ENCODE results near the gene AGBL3.

DNA sequence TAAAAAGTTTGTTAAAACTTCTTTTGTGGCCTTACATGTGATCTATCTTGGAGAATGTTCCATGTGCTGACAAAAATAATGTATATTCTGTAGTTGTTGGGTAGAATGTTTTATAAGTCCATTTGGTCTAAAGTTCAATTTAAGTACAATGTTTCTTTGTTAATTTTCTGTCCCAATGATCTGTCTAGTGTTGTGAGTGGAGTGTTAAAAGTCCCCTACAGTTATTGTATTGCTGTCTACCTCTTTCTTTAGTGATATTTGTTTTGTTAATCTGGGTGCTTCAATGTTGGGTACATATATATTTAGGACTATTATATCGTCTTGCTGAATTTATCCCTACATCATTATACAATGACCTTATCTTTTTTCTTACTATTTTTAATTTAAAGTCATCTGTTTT is 168.4 kb downstream of the AGBL3 start:
- TF ChIP-seq FOXK2 (IDR thresholded peaks at IDR 0.05), result no peak
- TF ChIP-seq, protein P1, sequence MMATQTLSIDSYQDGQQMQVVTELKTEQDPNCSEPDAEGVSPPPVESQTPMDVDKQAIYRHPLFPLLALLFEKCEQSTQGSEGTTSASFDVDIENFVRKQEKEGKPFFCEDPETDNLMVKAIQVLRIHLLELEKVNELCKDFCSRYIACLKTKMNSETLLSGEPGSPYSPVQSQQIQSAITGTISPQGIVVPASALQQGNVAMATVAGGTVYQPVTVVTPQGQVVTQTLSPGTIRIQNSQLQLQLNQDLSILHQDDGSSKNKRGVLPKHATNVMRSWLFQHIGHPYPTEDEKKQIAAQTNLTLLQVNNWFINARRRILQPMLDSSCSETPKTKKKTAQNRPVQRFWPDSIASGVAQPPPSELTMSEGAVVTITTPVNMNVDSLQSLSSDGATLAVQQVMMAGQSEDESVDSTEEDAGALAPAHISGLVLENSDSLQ (IDR thresholded peaks at IDR 0.05), result no peak
- no peak for TF ChIP-seq CTBP1 (IDR thresholded peaks at IDR 0.05; ENCODE audit: borderline replicate concordance)
- no peak for TF ChIP-seq SP1 (IDR thresholded peaks at IDR 0.05)
- TF ChIP-seq FOXA1 (IDR thresholded peaks at IDR 0.05), result no peak
- no peak for TF ChIP-seq FOXM1 (IDR thresholded peaks at IDR 0.05; ENCODE audit: borderline replicate concordance)
- no peak for TF ChIP-seq NFRKB (IDR thresholded peaks at IDR 0.05)
- 0 out of 2 replicates have a peak, but pooled peaks have one; percentile 2 for TF ChIP-seq TARDBP (IDR thresholded peaks at IDR 0.05)
- TF ChIP-seq BHLHE40 (IDR thresholded peaks at IDR 0.05; ENCODE audit: borderline replicate concordance), result no peak

Measured in HEK293T (cell line).